ENCODE measurements around the gene PEF1. TPM values are rescaled to one million over a fixed set of nuclear protein-coding genes. Genes with fewer than 3 reads are reported as not detected.
"Not testable (repeated sequence)": the region's sequence is repeated elsewhere in the genome, so short reads cannot be mapped to it uniquely, and the experiment has no call there.

Gene PEF1
- total RNA-seq, 4 donors from 2014 or later = 61.5 to 101 (median 92.9) TPM

DNA sequence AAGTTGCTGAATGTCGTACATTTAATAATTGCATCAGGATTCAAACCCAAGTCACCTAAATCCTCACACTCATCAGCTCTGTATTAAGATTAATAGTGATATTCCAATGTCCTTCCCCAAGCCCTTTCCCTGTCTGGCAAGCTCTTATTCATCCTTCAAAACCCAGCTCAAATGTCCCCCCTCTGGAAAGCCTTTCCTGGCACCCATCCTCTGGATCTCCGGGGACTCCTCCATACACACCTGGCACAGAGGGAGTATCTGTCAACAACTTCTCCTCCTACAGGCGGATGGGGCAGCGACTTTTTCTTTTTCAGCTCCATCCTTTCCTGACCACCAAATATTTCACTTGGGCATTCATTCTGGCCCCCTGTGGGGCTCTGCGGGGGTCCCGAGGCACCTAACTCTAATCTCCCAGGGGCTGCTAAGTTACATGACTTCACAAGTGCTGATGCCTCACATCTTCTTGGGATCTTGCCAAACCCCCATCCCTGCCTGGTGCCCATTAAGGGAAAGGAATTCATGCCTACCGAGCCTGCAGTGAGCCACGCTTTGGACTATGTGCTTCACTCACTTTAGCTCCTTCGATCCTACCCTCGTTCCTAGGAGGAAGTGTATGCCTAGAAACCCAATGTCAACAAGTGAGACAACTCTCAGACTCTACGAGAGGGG, 53.1 kb downstream of the PEF1 start:
- DNase-seq (ENCODE audit: extremely low spot score) = no peak
- H3K9me3 ChIP-seq = no peaks in the 10 kb centered on the region
- no peak for TF ChIP-seq EP300 (IDR thresholded peaks at IDR 0.05)
- peak in 1 of 2 donors; percentile 65 for TF ChIP-seq POLR2AphosphoS5 (IDR thresholded peaks at IDR 0.05)
- H3K27me3 ChIP-seq = no peaks in the 10 kb centered on the region
- H3K36me3 ChIP-seq = peaks cover 0 to 13% (median 8%) of the 10 kb centered on the region in 4 donors
- H3K27ac ChIP-seq (replicated peaks in 1 of 4) = peak overlapping the region; percentile 74 to 93 (median 84)
- H3K4me1 ChIP-seq = peaks cover 37 to 49% (median 47%) of the 10 kb centered on the region in 4 donors
- WGBS = 68% methylated on average over 9 of the region's 11 CpGs
- intact Hi-C loops (cut with DNase I) = no loop called here
- H3K4me3 ChIP-seq = no peak overlapping the region

DNA sequence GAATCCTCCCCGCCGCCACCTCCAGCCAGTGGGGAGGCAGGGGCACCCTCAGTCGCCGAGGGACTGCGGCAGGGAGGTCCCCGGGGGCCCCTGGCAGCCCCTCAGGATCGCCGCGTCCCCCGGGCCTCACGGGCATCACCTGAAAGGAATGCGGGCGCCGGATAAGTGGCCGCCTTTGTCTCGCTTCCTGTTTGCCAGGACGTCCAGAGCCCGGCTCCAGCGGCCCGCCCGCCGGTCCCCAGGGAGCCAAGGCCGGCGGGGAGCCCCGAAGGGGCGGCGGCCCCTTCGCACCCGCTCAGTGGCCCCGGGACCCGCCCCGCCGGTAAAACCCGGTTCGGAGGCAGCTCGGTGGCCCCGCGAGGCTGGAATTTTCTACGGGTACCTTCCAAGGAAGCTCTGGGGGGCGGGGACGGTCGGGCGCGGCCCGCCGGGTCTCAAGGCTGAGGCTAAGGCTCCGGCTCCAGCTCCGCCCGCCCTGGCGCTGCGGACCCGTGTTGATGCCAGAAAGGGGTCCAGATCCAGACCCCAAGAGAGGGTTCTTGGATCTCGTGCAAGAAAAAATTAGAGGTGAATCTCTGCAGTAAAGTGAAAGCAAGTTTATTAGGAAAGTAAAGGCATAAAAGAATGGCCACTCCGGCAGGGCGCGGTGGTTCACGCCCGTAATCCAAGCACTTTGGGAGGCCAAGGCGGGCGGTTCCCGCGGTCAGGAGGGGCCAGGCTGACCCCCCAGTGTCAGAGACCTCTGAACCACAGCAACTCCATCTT, 55.7 kb downstream of the PEF1 start:
- Histone ChIP-seq H3K9me3 (no peaks in the 10 kb centered on the region), H3K4me1 (peaks cover 58 to 74% (median 71%) of the 10 kb centered on the region in 4 donors), H3K27ac (replicated peaks in 1 of 4) (peak overlapping the region; percentile 92 to 96 (median 94)), H3K36me3 (peaks cover 14 to 36% (median 31%) of the 10 kb centered on the region in 4 donors), H3K27me3 (no peaks in the 10 kb centered on the region), H3K4me3 (peak overlapping the region; percentile 48 to 60 (median 56))
- WGBS = 38% methylated on average over 22 of the region's 62 CpGs
- no peak for TF ChIP-seq EP300 (IDR thresholded peaks at IDR 0.05)
- TF ChIP-seq, protein P1, sequence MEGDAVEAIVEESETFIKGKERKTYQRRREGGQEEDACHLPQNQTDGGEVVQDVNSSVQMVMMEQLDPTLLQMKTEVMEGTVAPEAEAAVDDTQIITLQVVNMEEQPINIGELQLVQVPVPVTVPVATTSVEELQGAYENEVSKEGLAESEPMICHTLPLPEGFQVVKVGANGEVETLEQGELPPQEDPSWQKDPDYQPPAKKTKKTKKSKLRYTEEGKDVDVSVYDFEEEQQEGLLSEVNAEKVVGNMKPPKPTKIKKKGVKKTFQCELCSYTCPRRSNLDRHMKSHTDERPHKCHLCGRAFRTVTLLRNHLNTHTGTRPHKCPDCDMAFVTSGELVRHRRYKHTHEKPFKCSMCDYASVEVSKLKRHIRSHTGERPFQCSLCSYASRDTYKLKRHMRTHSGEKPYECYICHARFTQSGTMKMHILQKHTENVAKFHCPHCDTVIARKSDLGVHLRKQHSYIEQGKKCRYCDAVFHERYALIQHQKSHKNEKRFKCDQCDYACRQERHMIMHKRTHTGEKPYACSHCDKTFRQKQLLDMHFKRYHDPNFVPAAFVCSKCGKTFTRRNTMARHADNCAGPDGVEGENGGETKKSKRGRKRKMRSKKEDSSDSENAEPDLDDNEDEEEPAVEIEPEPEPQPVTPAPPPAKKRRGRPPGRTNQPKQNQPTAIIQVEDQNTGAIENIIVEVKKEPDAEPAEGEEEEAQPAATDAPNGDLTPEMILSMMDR (IDR thresholded peaks at IDR 0.05) = no peak
- peak; percentile 3 to 34 for TF ChIP-seq POLR2AphosphoS5 (IDR thresholded peaks at IDR 0.05)
- TF ChIP-seq POLR2A (IDR thresholded peaks at IDR 0.05; ENCODE audit: low read depth) = no peak
- no peak for DNase-seq (ENCODE audit: extremely low spot score)
- intact Hi-C loops (cut with DNase I) = no loop called here

DNA sequence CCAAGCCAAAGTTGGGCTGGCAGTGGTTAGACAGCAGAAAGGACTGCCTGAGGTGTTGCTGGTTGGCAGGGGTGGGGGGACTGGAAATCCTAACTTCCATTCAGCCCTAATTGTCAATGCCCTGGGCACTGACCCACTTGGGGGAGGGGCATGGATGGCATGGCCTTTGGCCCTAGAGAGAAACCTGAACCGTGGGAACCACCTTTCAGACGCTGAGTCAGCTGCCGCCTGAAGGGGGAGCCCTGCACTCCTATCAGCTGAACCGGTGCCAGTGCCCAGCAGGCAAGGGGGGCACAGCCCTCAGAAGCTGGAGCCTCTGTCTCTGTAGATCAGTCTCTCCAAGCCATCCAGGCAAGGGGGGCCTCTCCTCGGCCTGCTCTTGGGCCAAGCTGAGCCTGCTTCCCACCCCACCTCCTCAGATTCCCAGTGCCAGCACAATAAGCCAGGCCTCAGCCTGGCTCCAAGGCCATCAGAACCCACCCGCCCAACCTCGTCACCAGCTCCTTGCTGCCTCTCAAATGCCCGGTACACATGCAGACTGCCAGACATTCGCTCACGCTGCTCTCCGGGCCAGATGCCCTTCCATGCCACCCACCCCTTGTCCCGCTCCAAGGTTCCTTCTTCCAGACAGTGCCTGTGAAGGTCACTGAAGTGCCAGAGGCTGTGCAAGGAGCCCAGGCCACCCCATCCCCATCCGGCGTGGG, 56.8 kb downstream of the PEF1 start:
- no peak for DNase-seq (ENCODE audit: extremely low spot score)
- peak; percentile 33 to 72 for TF ChIP-seq POLR2AphosphoS5 (IDR thresholded peaks at IDR 0.05)
- no peak for TF ChIP-seq POLR2A (IDR thresholded peaks at IDR 0.05; ENCODE audit: low read depth)
- TF ChIP-seq, protein P1 (IDR thresholded peaks at IDR 0.05) = peak; percentile 53 to 69 (median 53)
- peak overlapping the region in 3 of 4 donors; percentile 56 to 60 (median 57) for H3K4me3 ChIP-seq
- peak overlapping the region; percentile 92 to 96 (median 94) for H3K27ac ChIP-seq (replicated peaks in 1 of 4)
- 28% methylated on average over 10 of the region's 14 CpGs for WGBS
- intact Hi-C loops (cut with DNase I) = no loop called here
- no peaks in the 10 kb centered on the region for H3K9me3 ChIP-seq
- no peaks in the 10 kb centered on the region for H3K27me3 ChIP-seq
- H3K4me1 ChIP-seq = peaks cover 69 to 82% (median 78%) of the 10 kb centered on the region in 4 donors
- H3K36me3 ChIP-seq = peaks cover 14 to 45% (median 39%) of the 10 kb centered on the region in 4 donors

DNA sequence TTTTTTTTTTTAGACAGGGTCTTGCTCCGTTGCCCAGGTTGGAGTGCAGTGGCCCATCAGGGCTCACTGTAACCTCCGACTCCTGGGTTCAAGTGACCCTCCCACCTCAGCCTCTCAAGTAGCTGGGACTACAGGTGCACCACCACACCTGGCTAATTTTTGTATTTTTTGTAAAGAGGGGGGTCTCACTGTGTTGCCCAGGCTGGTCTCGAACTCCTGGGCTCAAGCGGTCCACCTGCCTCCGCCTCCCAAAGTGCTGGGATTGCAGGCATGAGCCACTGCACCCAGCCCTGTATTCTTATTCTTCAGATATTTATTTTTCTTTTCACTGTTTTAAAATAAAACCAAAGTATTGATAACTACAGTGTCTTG, 57.4 kb downstream of the PEF1 start:
- H3K9me3 ChIP-seq; H3K27me3 ChIP-seq; intact Hi-C loops (cut with DNase I); DNase-seq (ENCODE audit: extremely low spot score); H3K4me3 ChIP-seq: not testable (repeated sequence)
- H3K36me3 ChIP-seq = peaks cover 14 to 51% (median 40%) of the 10 kb centered on the region in 4 donors
- peaks cover 74 to 85% (median 82%) of the 10 kb centered on the region in 4 donors for H3K4me1 ChIP-seq
- H3K27ac ChIP-seq (replicated peaks in 1 of 4) = peak overlapping the region; percentile 92 to 96 (median 94)
- 84% methylated on average over 5 of the region's 5 CpGs for WGBS

DNA sequence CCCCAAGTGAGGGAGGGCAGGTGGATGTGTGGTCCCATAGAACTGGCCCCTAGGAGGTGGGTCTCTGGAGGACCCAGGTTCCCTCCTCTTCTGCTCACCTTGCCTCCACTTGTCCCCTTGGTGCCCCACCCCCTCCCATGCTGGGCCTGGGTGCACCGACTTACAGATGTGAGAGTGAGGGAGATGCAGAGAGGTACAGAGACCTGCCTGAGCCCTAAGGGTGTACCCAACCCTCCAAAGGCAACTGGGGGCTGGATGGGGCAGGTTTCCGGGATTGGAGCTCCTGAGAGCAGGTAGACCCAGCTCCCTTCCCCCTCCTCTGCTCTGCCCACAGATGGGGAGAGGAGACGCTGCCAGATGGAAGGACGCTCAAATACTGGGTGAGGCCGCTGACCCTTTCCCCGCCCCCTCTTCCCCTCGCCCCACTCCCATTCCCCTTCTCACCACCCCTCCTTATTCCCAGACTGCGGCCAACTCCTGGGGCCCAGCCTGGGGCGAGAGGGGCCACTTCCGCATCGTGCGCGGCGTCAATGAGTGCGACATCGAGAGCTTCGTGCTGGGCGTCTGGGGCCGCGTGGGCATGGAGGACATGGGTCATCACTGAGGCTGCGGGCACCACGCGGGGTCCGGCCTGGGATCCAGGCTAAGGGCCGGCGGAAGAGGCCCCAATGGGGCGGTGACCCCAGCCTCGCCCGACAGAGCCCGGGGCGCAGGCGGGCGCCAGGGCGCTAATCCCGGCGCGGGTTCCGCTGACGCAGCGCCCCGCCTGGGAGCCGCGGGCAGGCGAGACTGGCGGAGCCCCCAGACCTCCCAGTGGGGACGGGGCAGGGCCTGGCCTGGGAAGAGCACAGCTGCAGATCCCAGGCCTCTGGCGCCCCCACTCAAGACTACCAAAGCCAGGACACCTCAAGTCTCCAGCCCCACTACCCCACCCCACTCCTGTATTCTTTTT, 58.0 kb downstream of the PEF1 start:
- Histone ChIP-seq H3K27ac (replicated peaks in 1 of 4) (peak overlapping the region; percentile 92 to 96 (median 94)), H3K4me1 (peaks cover 79 to 85% (median 82%) of the 10 kb centered on the region in 4 donors), H3K9me3 (no peaks in the 10 kb centered on the region), H3K4me3 (no peak overlapping the region), H3K27me3 (no peaks in the 10 kb centered on the region), H3K36me3 (peaks cover 14 to 56% (median 40%) of the 10 kb centered on the region in 4 donors)
- no peak for DNase-seq (ENCODE audit: extremely low spot score)
- 78% methylated on average over 28 of the region's 47 CpGs for WGBS
- intact Hi-C loops (cut with DNase I) = no loop called here
- peak in 1 of 2 donors; percentile 32 for TF ChIP-seq POLR2AphosphoS5 (IDR thresholded peaks at IDR 0.05)
- TF ChIP-seq, protein P1 (IDR thresholded peaks at IDR 0.05) = no peak
